Peyer's patch (tissue), 4 donors: ENCODE measurements around the gene CD96. TPM values are rescaled to one million over a fixed set of nuclear protein-coding genes. Genes with fewer than 3 reads are reported as not detected.

Source experiments
- DNase-seq, 3 donors: peaks; one replicate each; pipeline ENCODE4 v3.0.0-alpha.2; 2017 to 2019
- H3K27ac ChIP-seq, 4 donors: fragments of 200-600 bp; sonication (generic); one replicate each; pipeline ENCODE4 v1.5.1; 2016 to 2019
- H3K27me3 ChIP-seq, 2 donors: fragments of 200-600 bp; sonication (generic); one replicate each; pipeline ENCODE4 v1.5.1; 2019
- H3K36me3 ChIP-seq, 3 donors: fragments of 200-600 bp; sonication (generic); one replicate each; pipeline ENCODE4 v1.5.1; 2016 to 2019
- H3K4me1 ChIP-seq, 4 donors: fragments of 200-600 bp; sonication (generic); one replicate each; pipeline ENCODE4 v1.5.1; 2016 to 2019
- H3K4me3 ChIP-seq, 4 donors: fragments of 200-600 bp; sonication (generic); 1 replicate in 3 of 4; 2 replicates in 1 of 4; pipeline ENCODE4 v1.5.1; 2016 to 2019; ENCODE audit warnings: mild to moderate bottlenecking in 1 of 4
- H3K9me3 ChIP-seq, 4 donors: fragments of 200-600 bp; sonication (generic); one replicate each; pipeline ENCODE4 v1.5.1; 2016 to 2019; ENCODE audit warnings: mild to moderate bottlenecking in 1 of 4
- CTCF ChIP-seq, 6 experiments: fragments of 450-650 bp in 4 of 6; fragments of 200-600 bp in 2 of 6; sonication (generic) in 1 of 6; IDR thresholded peaks; one replicate each; pipeline ENCODE4 v1.5.1; 2017 to 2019; ENCODE audit warnings: antibody characterized with exemption in 6 of 6, mild to moderate bottlenecking in 3 of 6, moderate library complexity in 1 of 6
- POLR2A ChIP-seq, 2 donors: fragments of 450-650 bp; IDR thresholded peaks; one replicate each; pipeline ENCODE4 v1.5.1; 2017; ENCODE audit warnings: antibody characterized with exemption in 2 of 2, mild to moderate bottlenecking in 2 of 2, moderate library complexity in 2 of 2
- total RNA-seq, 4 donors: library from RNA; depleted of rRNA; stranded (reverse); fragments of >200 nt; gene quantifications; one replicate each; pipeline ENCODE4 v1.1.0, GENCODE V29; 2016

CD96 gene
- total RNA-seq, 4 donors from 2014 or later = 4.3 to 15.7 (median 11.3) TPM

- Histone ChIP-seq H3K27ac (no peak overlapping the region), H3K9me3 (no peaks in the 10 kb centered on the region), H3K36me3 (no peaks in the 10 kb centered on the region), H3K4me3 (no peak overlapping the region), H3K4me1 (no peaks in the 10 kb centered on the region), H3K27me3 (no peaks in the 10 kb centered on the region)
- DNase-seq = no peak
- no peak for TF ChIP-seq CTCF (IDR thresholded peaks at IDR 0.05)
- TF ChIP-seq POLR2A (IDR thresholded peaks at IDR 0.05) = no peak
Observed at GRCh38 chr3:111636366-111636885, 94.4 kb downstream of the CD96 start.

- DNase-seq = no peak
- Histone ChIP-seq H3K27ac (no peak overlapping the region), H3K36me3 (no peaks in the 10 kb centered on the region), H3K4me3 (no peak overlapping the region), H3K4me1 (no peaks in the 10 kb centered on the region), H3K9me3 (no peaks in the 10 kb centered on the region), H3K27me3 (no peaks in the 10 kb centered on the region)
- TF ChIP-seq POLR2A (IDR thresholded peaks at IDR 0.05) (no peak), CTCF (IDR thresholded peaks at IDR 0.05) (no peak)
Observed at GRCh38 chr3:111639316-111639715, 97.3 kb downstream of the CD96 start.

GRCh38 chr3:111648991-111649579, 107.1 kb downstream of the CD96 start:
- DNase-seq = no peak

GRCh38 chr3:111650378-111651275, 108.6 kb downstream of the CD96 start:
- Histone ChIP-seq H3K4me3 (no peak overlapping the region), H3K4me1 (no peaks in the 10 kb centered on the region), H3K36me3 (no peaks in the 10 kb centered on the region), H3K27me3 (no peaks in the 10 kb centered on the region), H3K9me3 (no peaks in the 10 kb centered on the region), H3K27ac (no peak overlapping the region)
- TF ChIP-seq POLR2A (IDR thresholded peaks at IDR 0.05) = no peak
- no peak for TF ChIP-seq CTCF (IDR thresholded peaks at IDR 0.05)
- no peak for DNase-seq

More at GRCh38 chr3:111648991-111649579, 107.1 kb downstream of the CD96 start:
- TF ChIP-seq POLR2A (IDR thresholded peaks at IDR 0.05) (no peak), CTCF (IDR thresholded peaks at IDR 0.05) (no peak)
- Histone ChIP-seq H3K4me3 (no peak overlapping the region), H3K4me1 (no peaks in the 10 kb centered on the region), H3K9me3 (no peaks in the 10 kb centered on the region), H3K27ac (no peak overlapping the region), H3K27me3 (no peaks in the 10 kb centered on the region), H3K36me3 (no peaks in the 10 kb centered on the region)

- no peak for DNase-seq
- H3K36me3 ChIP-seq = no peaks in the 10 kb centered on the region
Observed at GRCh38 chr3:111652492-111653180, 110.6 kb downstream of the CD96 start.

More at GRCh38 chr3:111652492-111653180, 110.6 kb downstream of the CD96 start:
- no peak for TF ChIP-seq CTCF (IDR thresholded peaks at IDR 0.05)
- Histone ChIP-seq H3K27ac (no peak overlapping the region), H3K9me3 (no peaks in the 10 kb centered on the region), H3K4me1 (no peaks in the 10 kb centered on the region), H3K4me3 (no peak overlapping the region), H3K27me3 (no peaks in the 10 kb centered on the region)
